NCI-H2196 treated with DMSO at 0.1 percent for 48 hours (cell line): ENCODE data around the gene CPSF6.
"Not testable (repeated sequence)": the region's sequence is repeated elsewhere in the genome, so short reads cannot be mapped to it uniquely, and the experiment has no call there.

Experiments
- DNase-seq: peaks from one replicate; lab custom pipeline; 2025; ENCODE audit not compliant: unreplicated experiment; lab: John Stamatoyannopoulos, UW

The CPSF6 gene

GRCh38 chr12:69258655-69259054 lies 19.3 kb downstream of the CPSF6 start:
- DNase-seq, result no peak

DNA sequence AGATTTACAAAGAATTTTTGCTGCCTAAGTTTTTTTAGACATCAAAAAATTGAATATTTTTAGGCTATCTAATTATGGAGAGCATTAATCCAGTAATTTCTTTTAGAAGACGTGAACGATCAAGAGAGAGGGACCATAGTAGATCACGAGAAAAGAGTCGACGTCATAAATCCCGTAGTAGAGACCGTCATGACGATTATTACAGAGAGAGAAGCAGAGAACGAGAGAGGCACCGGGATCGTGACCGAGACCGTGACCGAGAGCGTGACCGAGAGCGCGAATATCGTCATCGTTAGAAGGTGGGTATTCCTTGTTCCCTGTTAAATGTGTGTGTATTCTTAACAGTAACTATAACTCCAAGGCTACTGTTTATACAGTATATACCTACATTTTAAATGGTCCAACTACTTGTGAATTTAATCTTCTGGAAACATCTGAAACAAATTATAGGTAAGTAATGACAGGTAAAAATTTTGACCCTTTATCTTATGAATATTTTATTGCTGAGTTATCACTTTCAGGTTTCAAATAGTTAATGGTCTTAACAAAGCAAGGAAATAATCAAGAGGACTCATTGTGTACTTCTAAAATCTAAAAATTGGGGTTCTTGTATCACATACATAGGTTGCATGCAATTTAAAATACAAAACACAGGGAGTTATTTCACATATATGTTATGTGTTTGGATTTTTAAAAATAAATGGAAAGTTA lies 23.1 kb downstream of the CPSF6 start:
- no peak for DNase-seq

GRCh38 chr12:69265205-69265604 lies 25.8 kb downstream of the CPSF6 start:
- no peak for DNase-seq

GRCh38 chr12:69265633-69266032 lies 26.3 kb downstream of the CPSF6 start:
- not testable (repeated sequence) for DNase-seq

DNA sequence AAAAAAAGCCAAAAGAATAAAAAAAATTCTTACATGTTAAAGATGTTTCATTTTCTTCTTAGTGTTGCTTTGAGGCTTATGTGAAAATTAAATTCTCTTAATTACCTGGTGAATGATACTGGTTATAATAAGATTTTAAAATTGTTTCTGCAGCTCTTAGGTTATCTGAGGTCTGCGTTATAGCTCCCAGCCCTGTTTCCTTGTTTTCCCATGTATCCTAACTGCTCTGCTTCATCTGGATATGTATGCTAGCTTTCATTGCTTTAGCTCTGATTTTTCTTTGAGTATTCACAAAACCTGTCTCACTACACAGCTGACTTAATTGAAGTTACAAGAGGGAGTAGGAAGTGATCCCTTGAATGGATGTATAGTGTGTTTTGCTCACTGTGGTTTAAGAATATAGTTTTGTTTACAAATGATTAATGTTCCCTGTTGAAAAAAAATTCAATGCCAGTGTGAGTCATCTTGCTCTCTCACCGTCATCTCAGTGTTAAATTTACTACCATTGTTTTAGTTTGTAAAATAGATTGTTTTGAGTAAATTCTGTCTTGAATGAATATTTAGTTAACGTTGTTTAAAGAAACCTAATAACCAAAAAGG lies 26.8 kb downstream of the CPSF6 start:
- DNase-seq, result no peak

- DNase-seq, result no peak
Observed at GRCh38 chr12:69269736-69270135, 30.4 kb downstream of the CPSF6 start.

DNA sequence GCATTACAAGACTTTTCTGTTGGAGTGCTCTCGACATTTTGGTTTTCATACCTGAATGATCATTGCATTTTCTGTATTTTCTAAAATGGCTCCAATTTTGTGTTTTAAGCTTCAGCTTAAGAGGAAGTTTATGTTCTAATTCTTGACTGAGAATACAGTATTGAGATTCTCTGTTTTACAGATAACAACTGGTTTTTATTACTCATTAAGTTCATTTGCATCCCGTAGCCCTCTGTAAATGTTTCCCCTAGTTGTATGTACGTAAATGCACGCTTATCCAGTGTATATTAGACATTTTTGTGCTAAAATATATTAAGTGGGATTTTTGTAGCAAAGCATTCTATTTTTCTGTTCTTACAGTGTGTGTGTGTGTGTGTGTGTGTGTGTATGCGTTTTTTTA lies 33.1 kb downstream of the CPSF6 start:
- DNase-seq, result no peak

- no peak for DNase-seq
Observed at GRCh38 chr12:69274861-69275260, 35.5 kb downstream of the CPSF6 start.

DNA sequence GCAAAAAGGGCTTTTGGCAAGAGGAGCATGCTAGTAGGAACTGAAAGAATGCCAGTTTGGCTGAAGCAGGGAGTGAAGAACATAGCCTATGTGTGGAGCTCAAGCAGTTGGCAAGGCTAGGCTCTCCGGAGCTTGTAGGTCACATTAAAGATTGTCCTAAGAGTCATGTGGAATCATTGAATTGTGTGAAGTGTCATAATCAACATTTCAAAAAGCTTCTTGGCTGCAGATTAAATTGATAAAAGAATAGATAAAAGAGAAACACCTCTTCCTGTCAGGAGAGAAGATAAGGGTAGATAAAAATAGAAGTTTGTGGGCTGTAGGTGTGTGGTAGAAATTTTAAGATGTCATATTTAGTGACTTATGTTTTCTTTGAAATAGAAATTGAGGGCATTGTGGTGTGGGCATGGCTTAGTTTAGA lies 36.1 kb downstream of the CPSF6 start:
- no peak for DNase-seq

DNA sequence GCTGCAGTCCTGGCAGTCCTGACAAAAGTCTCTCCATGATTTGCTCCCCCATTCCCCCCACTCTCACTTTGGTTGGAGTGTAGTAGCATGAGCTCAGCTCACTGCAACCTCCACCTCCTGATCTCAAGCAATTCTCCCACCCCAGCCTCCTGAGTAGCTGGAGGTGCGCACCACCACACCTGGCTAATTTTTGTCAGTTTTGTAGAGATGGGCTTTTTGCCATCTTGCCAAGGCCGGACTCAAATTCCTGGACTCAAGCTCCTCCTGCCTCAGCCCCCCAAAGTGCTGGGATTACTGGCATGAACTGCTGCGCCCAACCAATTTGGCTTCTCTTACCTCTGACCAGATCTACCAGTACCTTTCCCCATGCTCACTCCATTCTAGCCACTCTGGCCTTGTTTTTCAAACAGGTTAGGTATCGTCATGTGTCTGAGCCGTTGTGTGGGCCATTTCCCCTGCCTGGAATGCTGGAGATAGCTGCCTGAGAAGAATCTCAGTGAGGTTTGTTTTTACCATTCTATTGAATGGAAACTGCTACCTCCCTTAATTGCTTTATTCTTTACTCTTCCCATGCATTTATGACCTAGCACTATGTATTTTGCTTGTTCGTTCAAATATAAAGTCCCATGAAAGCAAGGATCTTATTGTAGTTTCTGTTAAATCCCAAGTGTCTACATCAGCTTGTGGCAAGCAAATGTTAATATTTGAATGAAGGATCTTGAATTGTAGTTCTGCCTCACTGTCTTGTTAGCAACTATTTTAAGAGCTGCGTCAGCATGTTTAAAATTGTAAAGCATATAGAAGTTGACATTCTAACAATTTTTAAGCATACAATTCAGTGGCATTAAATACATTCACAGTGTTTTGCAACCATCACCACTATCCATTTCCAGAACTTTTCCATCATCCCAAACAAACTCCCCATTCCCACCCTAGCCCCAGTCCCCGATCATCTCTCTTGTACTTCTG lies 39.7 kb downstream of the CPSF6 start:
- no peak for DNase-seq

GRCh38 chr12:69284131-69284530 lies 44.8 kb downstream of the CPSF6 start:
- peak; percentile 31 for DNase-seq

DNA sequence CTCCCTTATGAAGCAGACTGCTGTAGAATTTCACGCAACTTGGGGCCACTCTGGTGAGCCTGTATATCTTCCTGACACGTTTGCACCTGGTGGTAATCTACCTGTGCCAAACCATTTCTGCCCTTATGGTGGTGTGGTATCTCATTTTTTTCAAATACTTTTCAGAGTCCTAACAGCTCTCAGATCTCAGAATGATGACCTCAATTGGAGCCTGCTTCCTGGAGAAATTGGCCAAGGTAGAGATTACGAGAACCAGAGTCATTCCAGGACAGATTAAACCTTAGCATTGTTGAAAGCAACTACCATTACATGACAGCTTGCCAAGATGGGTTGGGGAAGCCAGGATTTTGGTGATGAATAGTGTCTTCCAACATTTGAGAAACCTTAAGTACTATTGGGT lies 48.2 kb downstream of the CPSF6 start:
- no peak for DNase-seq

GRCh38 chr12:69290545-69291277 lies 51.3 kb downstream of the CPSF6 start:
- peak; percentile 25 for DNase-seq

- no peak for DNase-seq
Observed at GRCh38 chr12:69291278-69291593, 51.9 kb downstream of the CPSF6 start.

DNA sequence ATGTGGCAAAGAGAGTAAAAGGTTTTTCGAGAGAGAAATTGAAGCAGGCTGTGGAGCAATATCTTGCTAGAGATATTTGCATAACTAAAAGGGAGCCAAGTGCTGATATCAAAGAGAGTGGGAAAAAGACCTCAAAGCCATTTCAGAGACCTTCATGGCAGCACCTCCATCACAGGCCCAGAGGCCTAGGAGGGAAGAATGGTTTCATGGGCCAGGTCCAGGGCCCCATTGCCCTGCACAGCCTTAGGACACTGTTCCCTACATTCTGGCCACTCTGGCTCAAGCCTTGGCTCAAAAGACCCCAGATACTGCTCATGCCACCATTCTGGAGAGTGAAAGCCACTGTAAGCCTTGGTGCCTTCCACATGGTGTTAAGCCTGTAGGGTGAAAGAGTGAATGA lies 58.8 kb downstream of the CPSF6 start:
- DNase-seq, result no peak

DNA sequence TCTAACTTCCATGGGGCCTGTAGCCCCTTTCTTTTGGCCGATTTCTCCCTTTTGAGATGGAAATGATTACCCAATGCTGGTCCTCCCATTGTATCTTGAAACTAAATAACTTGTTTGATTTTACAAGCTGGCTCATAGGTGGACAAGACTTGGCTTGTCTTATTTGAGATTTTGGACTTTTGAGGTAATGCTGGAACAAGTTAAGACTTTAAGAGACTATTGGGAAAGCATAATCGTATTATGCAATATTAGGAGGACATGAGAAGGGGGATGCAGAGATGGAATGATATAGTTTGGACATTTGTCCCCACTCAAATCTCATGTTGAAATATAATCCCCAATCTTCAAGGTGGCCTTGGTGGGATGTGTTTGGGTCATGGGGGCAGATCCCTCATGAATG lies 59.6 kb downstream of the CPSF6 start:
- DNase-seq, result no peak

GRCh38 chr12:69304284-69304683 lies 64.9 kb downstream of the CPSF6 start:
- no peak for DNase-seq

- DNase-seq, result no peak
Observed at GRCh38 chr12:69309461-69309860, 70.1 kb downstream of the CPSF6 start.

DNA sequence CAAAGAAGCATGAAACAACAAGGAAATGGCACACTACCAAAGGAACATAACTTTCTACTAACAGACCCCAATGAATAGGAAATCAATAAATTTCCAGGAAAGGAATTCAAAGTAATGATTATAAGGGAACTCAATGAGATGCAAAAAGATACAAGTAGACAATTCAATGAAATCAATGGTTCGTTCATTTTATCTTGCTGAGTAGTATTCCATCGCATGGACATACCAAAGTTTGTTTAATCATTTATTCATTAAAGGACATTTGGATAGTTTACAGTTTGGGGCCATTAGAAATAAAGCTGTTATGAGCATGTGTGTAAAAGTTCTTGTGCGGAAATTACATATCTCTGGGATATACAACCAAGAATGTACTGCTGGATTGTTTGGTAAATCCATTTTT lies 73.8 kb downstream of the CPSF6 start:
- no peak for DNase-seq

DNA sequence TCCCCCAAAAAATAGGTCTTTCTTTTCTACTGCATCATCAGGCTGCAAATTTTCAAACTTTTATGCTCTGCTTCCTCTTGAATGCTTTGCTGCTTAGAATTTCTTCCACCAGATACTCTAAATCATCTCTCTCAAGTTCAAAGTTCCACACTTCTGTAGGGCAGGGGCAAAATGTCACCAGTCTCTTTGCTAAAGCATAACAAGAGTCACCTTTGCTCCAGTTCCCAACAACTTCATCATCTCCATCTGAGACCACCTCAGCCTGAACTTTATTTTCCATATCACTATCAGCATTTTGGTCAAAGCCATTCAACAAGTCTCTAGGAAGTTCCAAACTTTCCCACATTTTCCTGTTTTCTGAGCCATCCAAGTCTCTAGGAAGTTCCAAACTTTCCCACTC lies 77.4 kb downstream of the CPSF6 start:
- not testable (repeated sequence) for DNase-seq

DNA sequence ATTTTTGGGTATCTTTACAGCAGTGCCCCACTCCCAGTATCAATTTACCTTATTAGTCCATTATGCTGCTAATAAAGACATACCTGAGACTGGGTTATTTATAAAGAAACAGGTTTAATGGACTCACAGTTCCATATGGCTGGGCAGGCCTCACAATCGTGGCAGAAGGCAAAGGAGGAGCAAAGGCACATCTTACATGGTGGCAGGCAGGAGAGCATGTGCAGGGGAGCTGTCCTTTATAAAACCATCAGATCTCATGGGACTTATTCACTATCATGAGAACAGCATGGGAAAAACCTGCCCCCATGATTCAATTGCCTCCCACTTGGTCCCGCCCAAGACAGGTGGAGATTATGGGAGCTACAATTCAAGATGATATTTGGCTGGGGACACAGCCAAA lies 77.9 kb downstream of the CPSF6 start:
- DNase-seq, result not testable (repeated sequence)
